Cardiac septum (tissue), 1 donor: ENCODE results near the gene FGG. TPM values are rescaled to one million over a fixed set of nuclear protein-coding genes. Genes with fewer than 3 reads are reported as not detected.

Source experiments
- DNase-seq: peaks from one replicate; pipeline ENCODE4 v3.0.0-alpha.2; 2020; ENCODE audit warnings: low spot score
- intact Hi-C: fragments of 100-400 bp; cut with DNase I; formaldehyde crosslinking; loops from one replicate; pipeline ENCODE4 v1.14.0; 2022
- total RNA-seq: library from RNA; stranded (reverse); fragmentation: NEBNext Ultra II Directional; extraction: Animal tissue kit (Norgen Biotek cat#: 25700); gene quantifications from one replicate; pipeline ENCODE4 v1.2.1, GENCODE V29; 2021
- donor health status: DM: no; HTN: no; CAD: no.

FGG gene
- total RNA-seq, 1 donor from 2014 or later: not detected

GRCh38 chr4:154589296-154590197 is 22.9 kb downstream of the FGG start:
- intact Hi-C loops: no loop called here

GRCh38 chr4:154588198-154588597 is 24.3 kb downstream of the FGG start:
- DNase-seq: no peak
- intact Hi-C loops: no loop called here

More at GRCh38 chr4:154589296-154590197, 22.9 kb downstream of the FGG start:
- DNase-seq: no peak

GRCh38 chr4:154586296-154587033 is 26.0 kb downstream of the FGG start:
- intact Hi-C loops: no loop called here
- DNase-seq: no peak

- intact Hi-C loops: no loop called here
- no peak for DNase-seq
Measured at GRCh38 chr4:154585369-154586018, 27.0 kb downstream of the FGG start.

- intact Hi-C loops: no loop called here
- no peak for DNase-seq
Measured at GRCh38 chr4:154584259-154584658, 28.2 kb downstream of the FGG start.

- intact Hi-C loops: no loop called here
- DNase-seq: no peak
Measured at GRCh38 chr4:154583677-154584076, 28.8 kb downstream of the FGG start.

- no peak for DNase-seq
- intact Hi-C loops: no loop called here
Measured at GRCh38 chr4:154583230-154583629, 29.2 kb downstream of the FGG start.

GRCh38 chr4:154582723-154583122 is 29.7 kb downstream of the FGG start:
- intact Hi-C loops: no loop called here
- no peak for DNase-seq

- intact Hi-C loops: no loop called here
- DNase-seq: no peak
Measured at GRCh38 chr4:154579927-154580326, 32.5 kb downstream of the FGG start.

- intact Hi-C loops: no loop called here
- no peak for DNase-seq
Measured at GRCh38 chr4:154578919-154579318, 33.5 kb downstream of the FGG start.

- no peak for DNase-seq
- intact Hi-C loops: no loop called here
Measured at GRCh38 chr4:154577324-154577723, 35.1 kb downstream of the FGG start.

GRCh38 chr4:154574311-154574710 is 38.1 kb downstream of the FGG start:
- no peak for DNase-seq
- intact Hi-C loops: no loop called here

- intact Hi-C loops: no loop called here
- DNase-seq: no peak
Measured at GRCh38 chr4:154573190-154573870, 39.1 kb downstream of the FGG start.

- intact Hi-C loops: no loop called here
- no peak for DNase-seq
Measured at GRCh38 chr4:154569584-154569983, 42.9 kb downstream of the FGG start.

GRCh38 chr4:154569028-154569427 is 43.4 kb downstream of the FGG start:
- no peak for DNase-seq
- intact Hi-C loops: no loop called here

- intact Hi-C loops: no loop called here
- no peak for DNase-seq
Measured at GRCh38 chr4:154566639-154567204, 45.7 kb downstream of the FGG start.

- intact Hi-C loops: no loop called here
Measured at GRCh38 chr4:154565704-154566103, 46.8 kb downstream of the FGG start.

GRCh38 chr4:154564311-154564710 is 48.1 kb downstream of the FGG start:
- intact Hi-C loops: no loop called here
- no peak for DNase-seq

More at GRCh38 chr4:154565704-154566103, 46.8 kb downstream of the FGG start:
- DNase-seq: no peak

GRCh38 chr4:154562697-154563254 is 49.7 kb downstream of the FGG start, which contains the start of gene FGB:
FGB (plus strand) TSS chr4:154563011; CDS start chr4:154563019, 8 bp downstream.
- no peak for DNase-seq
- intact Hi-C loops: no loop called here
